NCI-H1930 (cell line): Measurements from ENCODE around the gene TSC22D1.

Experiments used
- DNase-seq, 2 experiments: peaks; one replicate each; lab custom pipeline; 2025; lab: John Stamatoyannopoulos, UW

The TSC22D1 gene

GRCh38 chr13:44404261-44405132 is 171.6 kb downstream of the TSC22D1 start:
- DNase-seq, result peak in 1 of 2 experiments; percentile 45

DNA sequence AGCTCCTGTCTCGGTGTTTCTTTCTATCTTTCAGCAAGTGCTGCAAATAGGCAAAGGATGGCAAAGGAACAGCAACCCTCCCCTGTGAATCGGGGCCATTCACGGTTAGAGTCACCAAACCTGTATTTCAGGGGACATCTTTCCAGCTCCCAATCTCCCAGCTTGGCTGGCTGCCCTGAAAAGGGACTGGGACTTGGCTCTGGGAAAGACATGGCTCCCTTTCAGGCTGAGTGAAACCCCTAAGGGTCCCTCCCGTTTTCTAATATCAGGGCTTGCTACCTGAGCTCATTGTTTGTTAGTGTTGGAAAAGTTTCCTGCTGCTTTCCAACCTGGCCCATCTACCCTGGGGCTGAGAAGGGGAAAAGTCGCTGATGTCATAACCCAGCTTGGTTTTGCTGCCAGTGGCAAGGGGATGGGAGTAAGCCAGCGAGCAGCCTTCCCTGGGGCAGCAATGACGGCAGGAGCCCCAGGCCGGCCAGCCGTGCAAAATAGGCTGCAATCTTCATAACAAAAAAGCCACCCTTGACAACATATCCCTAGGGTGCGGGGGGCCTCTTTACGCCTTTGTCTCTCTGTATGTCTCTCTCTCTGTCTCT is 172.6 kb downstream of the TSC22D1 start:
- DNase-seq, result peak in 1 of 2 experiments; percentile 17

- DNase-seq, result no peak
Measured at GRCh38 chr13:44402899-44403445, 173.2 kb downstream of the TSC22D1 start.

GRCh38 chr13:44401577-44401976 is 174.6 kb downstream of the TSC22D1 start:
- DNase-seq, result no peak

DNA sequence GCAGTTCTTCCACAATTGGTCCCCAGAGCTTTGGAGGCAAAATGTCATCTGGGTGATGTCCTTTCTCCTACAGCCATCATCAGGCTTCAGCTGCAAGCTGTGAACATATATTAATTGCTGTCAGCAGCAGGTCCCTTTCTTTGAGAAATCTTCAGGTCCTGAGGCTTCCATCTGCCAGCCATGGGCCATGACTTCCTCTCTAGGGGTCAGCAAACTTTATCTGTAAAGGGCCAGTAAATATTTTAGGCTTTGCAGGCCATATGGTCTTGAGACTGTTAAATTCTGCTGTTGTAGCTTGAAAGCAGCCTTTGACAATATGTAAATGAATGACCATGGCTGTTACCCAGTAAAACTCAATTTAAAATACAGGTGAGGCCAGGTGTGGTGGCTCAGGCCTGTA is 175.4 kb downstream of the TSC22D1 start:
- no peak for DNase-seq

DNA sequence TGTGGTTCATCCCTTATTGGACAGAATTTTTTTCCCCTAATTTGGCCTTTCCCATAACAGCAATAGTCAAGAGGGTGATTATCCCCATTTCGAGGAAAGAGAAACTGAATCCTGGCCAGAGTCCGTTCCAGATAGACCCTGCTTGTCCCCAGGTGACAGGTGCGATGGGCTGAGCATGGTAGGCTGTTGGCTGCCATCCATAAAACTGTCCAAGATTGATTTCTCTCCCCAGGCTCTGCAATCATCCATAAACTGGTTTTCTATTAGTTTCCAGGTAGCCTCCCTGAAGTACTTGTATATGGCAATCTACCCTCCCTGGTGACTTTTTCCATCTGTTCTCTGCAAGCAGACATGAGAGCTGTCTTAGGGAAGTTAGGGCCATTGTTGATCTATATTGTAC is 177.1 kb downstream of the TSC22D1 start:
- no peak for DNase-seq

GRCh38 chr13:44398606-44399005 is 177.5 kb downstream of the TSC22D1 start:
- no peak for DNase-seq

GRCh38 chr13:44397766-44398223 is 178.3 kb downstream of the TSC22D1 start:
- no peak for DNase-seq

DNA sequence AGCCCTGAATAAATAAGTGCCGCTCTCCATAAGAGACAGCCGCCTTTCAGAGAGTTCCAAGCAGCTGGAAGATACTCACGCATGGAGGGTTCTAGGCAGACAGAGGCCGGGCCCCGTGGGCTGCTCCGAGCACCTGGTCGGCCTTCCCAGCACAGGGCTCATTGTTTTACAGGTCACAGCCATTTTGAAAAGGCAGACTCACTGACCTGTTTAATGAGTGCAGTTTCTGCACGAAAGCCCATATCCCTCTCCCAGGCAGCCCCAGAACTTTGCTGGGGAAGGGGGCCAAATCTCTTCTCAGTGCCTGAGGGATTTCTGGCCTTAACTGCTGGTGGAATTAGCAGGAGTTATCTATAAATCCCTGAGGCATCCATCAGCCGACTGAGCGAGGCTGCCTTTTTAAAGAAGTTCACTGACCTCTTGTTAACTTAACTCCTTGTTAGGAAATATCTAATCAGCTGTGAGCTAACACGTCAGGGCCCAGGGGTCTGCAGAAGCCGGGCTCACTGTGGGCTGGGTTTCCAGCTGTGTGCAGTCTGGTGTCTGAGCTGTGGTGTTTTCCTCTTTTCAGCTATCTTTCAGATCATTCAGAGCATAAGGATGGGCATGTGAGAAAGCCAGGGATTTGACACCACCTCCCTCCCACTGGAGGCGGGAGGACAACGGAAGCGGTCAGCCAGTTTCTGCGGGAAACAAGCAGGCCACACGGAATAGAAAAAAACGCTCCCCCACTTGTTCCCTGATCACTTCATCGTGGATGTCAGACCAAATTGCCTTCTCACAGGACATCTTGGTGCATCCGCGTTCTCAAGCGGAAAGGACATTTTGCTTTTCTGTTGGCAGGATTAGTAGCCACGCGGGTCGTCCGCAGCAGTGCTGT is 179.2 kb downstream of the TSC22D1 start:
- no peak for DNase-seq

GRCh38 chr13:44395976-44396694 is 180.0 kb downstream of the TSC22D1 start:
- DNase-seq, result no peak

DNA sequence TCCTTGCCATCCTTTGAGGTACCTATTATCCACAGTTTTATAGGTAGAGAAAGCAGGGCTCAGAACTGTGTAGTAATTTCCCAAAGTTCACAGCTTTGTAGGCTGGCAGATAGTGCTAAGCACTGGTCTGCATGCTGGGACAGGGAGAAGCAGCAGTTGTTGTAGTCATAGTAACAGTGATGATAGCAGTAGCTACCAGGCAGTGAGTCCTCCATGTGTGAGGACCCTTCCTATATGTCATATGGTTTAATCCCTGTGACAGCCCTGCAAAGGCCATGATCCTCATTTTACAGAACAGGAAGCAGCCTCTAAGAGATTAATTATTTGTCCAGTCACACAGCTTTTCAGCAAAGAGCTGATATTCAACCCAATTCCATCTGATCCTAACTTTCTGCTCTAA is 181.5 kb downstream of the TSC22D1 start:
- DNase-seq, result no peak

DNA sequence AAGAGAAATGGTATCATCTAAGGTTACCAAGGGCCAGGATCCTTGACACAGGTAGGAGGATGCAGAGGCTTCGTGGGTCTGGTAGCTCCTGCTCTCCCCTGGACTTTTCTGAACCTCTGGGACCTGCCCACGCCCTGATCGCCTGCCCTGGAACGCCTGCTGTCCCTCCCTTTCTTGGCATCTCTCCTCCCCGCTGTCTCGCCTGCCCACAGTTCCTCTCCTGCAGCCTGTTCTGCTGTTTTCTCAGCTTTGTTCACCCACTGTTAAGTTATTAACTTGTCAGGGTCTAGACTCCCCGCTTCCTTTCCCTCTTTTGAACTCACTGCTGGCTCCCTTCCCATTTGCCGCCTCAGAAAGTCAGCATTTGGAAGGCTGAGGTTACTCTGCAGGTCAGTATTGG is 182.7 kb downstream of the TSC22D1 start:
- DNase-seq, result no peak

- no peak for DNase-seq
Measured at GRCh38 chr13:44389876-44390275, 186.3 kb downstream of the TSC22D1 start.

DNA sequence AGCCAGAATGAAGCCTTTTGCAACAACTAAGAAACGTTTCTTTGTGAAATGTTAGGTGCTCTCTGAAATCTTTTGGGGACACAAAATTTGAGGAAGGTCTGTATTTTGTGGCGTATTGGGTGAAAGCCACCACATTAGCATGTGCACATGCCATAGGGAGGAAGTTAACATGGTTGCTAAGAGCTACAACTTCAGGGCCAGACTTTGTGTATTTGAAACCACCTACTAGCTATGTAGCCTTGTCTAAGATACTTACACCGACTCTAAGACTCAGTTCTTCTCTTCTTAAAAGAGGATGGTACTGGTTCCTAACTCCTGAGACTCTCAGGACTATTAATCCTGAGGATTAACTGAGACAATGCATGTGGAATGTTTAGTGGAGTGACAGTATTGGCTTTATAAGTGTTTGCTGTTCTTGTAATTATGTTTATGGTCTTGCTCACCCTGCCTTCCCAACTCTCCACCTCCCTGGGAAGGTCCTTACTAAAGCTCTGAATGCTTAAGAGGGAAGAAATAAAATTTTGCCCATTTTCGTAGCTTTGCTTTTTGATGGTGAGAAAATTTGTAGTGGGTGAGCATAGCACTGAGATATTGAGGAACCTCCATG is 187.0 kb downstream of the TSC22D1 start:
- no peak for DNase-seq

DNA sequence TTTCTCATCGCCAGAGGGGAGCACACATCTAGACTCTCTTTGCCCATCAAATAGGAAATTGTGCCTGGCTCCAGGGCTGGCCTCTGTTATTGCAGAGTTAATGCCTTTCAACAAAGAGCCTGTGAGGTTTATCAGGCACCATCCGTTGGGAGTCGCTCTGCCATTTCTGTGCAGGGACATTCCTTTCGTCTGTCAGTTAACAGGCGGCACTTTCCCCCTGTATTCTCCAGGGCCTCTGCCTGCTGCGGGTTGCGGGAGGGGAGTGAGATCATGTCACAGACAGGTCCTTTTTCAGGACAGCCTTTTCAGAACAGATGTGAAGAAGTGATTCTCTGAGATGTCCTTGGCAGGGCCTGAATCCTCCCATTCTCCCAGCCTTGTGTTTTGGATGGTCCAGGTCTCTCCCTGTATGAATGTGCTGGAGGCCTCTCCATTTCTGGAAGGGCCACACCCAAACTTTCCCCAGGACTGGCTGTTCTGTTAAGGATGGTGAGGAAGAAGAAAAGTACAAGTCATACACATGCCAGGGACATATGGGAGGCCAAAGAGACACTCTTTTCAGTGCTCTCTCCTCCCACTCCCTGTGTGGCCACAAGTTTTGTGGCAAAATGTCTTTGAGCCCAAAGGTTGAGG is 187.6 kb downstream of the TSC22D1 start:
- DNase-seq, result no peak

GRCh38 chr13:44386913-44387556 is 189.1 kb downstream of the TSC22D1 start:
- DNase-seq, result no peak

- DNase-seq, result no peak
Measured at GRCh38 chr13:44385847-44386246, 190.3 kb downstream of the TSC22D1 start.

DNA sequence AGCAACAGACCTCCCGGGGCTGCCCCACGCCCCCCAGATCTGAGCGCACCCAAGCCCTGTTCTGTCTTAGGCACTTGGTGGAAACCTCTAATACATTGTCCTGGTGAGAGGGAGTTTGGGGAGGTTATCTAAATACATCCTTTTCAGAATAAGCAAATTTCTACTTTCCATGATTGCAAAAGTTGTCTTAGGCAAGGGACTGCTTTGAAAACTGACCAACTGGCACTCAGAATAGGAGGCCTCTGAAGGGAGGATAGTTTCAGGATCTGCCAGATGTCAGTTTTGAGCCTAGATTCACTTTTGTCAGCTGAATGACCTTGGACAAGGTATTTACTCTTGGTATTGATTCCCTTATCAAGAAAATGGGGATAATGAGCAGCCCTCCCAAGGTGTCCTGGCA is 190.7 kb downstream of the TSC22D1 start:
- no peak for DNase-seq

DNA sequence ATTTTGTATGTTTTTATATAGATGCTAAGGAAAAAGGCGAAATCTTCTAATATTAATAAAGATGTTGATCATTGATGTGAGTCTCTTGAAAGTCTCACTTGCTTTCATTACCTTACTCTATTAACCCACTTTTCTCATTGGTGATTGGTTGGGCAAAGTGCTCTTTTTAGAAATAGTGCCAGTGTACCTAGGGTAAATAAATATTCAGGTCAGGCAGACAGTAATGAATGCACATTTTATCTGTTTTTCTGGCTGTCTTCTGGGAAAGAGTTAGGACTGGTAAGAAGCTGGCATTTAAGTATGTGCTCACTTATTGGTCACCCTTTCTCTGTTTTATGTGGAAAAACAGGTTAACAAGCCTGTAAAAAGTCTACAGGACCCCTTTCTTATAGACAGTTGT is 191.4 kb downstream of the TSC22D1 start:
- no peak for DNase-seq

GRCh38 chr13:44383945-44384344 is 192.2 kb downstream of the TSC22D1 start:
- no peak for DNase-seq
